HCT116 (cell line): ENCODE measurements around the gene PAX5. TPM values are rescaled to one million over a fixed set of nuclear protein-coding genes. Genes with fewer than 3 reads are reported as not detected.

ENCODE experiments used
- ATAC-seq: fragments of 200-7000 bp; cut with Tn5 transposase; 2 replicates; pipeline ENCODE4 v1.9.1; 2020; ENCODE audit warnings: mild to moderate bottlenecking, moderate library complexity
- BruUV-seq: library from RNA; stranded (reverse); fragments of 400-500 nt; replicated peaks from 2 replicates; lab custom pipeline; 2021; lab: Mats Ljungman, UMichigan
- CTCF ChIA-PET: fragments of 300-600 bp; sonication (Branson Sonifier 250); formaldehyde crosslinking; loops from one replicate; lab custom pipeline; 2021; ENCODE audit warnings: antibody characterized with exemption; lab: Charles Lee
- POLR2A ChIA-PET: fragments of 300-600, 350-600 bp; sonication (Branson Sonifier 250); formaldehyde crosslinking; loops from one replicate; lab custom pipeline; 2021; ENCODE audit warnings: antibody characterized with exemption; lab: Charles Lee
- RAD21 ChIA-PET, 2 experiments: fragments of 300-600 bp; sonication (Branson Sonifier 250); formaldehyde crosslinking; loops; one replicate each; lab custom pipeline; 2023; ENCODE audit warnings: low total read pairs in 2 of 2; ENCODE audit not compliant: uncharacterized antibody in 2 of 2, unreplicated experiment in 2 of 2, low non-redundant PET in 1 of 2; lab: Charles Lee
- DNase-seq: peaks from one replicate; pipeline ENCODE4 v3.0.0-alpha.2; 2010; ENCODE audit warnings: low read depth, low spot score
- H2AFZ ChIP-seq: fragments of 200-600 bp; shearing (Covaris generic), sonication (generic); 2 replicates; pipeline ENCODE4 v1.6.1; 2017; ENCODE audit warnings: low read depth, mixed run types, mixed read lengths, antibody characterized with exemption, low read length; ENCODE audit not compliant: poor library complexity, severe bottlenecking
- H3K27ac ChIP-seq: 2 replicates; pipeline ENCODE4 v1.5.1; 2012; ENCODE audit warnings: low read depth, low read length
- H3K27me3 ChIP-seq: fragments of 200-600 bp; sonication (generic); 2 replicates; pipeline ENCODE4 v1.6.1; 2016; ENCODE audit warnings: mixed run types, low read length, mixed read lengths; ENCODE audit not compliant: insufficient read depth
- H3K36me3 ChIP-seq, 2 experiments: fragments of 200-500 bp in 1 of 2; fragments of 200-600 bp in 1 of 2; sonication (Bioruptor generic) in 1 of 2; sonication (generic) in 1 of 2; 2 replicates each; pipeline versions ENCODE4 v1.5.1 to v1.6.1; 2014 to 2016; ENCODE audit warnings: low read length in 2 of 2, inconsistent platforms in 1 of 2, mixed read lengths in 1 of 2, mixed run types in 1 of 2; ENCODE audit not compliant: insufficient read depth in 2 of 2, control insufficient read depth in 1 of 2
- H3K4me1 ChIP-seq, 2 experiments: fragments of 200-600 bp in 1 of 2; sonication (generic) in 1 of 2; 2 replicates each; pipeline versions ENCODE4 v1.5.1 to v1.6.1; 2012 to 2017; ENCODE audit warnings: low read length in 2 of 2, inconsistent platforms in 1 of 2, mild to moderate bottlenecking in 1 of 2, mixed read lengths in 1 of 2, mixed run types in 1 of 2, moderate library complexity in 1 of 2; ENCODE audit not compliant: insufficient read depth in 2 of 2, control insufficient read depth in 1 of 2
- H3K4me2 ChIP-seq: fragments of 200-600 bp; sonication (generic); 2 replicates; pipeline ENCODE4 v1.6.1; 2017; ENCODE audit warnings: mixed run types, low read length, mixed read lengths
- H3K4me3 ChIP-seq, 2 experiments: fragments of 200-600 bp in 1 of 2; sonication (generic) in 1 of 2; replicated peaks in 1 of 2; 2 replicates each; pipeline ENCODE4 v1.5.1; 2011 to 2016; ENCODE audit warnings: low read length in 2 of 2, control low read depth in 1 of 2, low read depth in 1 of 2, mild to moderate bottlenecking in 1 of 2, mixed read lengths in 1 of 2, mixed run types in 1 of 2
- H3K79me2 ChIP-seq: fragments of 200-600 bp; sonication (generic); 2 replicates; pipeline ENCODE4 v1.6.1; 2017; ENCODE audit warnings: mild to moderate bottlenecking, mixed run types, low read length, moderate library complexity, mixed read lengths; ENCODE audit not compliant: insufficient read depth
- H3K9ac ChIP-seq: fragments of 200-600 bp; sonication (generic); 2 replicates; pipeline ENCODE4 v1.6.1; 2016; ENCODE audit warnings: low read length, mixed read lengths
- H3K9me2 ChIP-seq: fragments of 200-600 bp; sonication (generic), shearing (Covaris generic); 2 replicates; pipeline ENCODE4 v1.6.1; 2017; ENCODE audit warnings: mixed run types, mild to moderate bottlenecking, moderate library complexity; ENCODE audit not compliant: insufficient read depth
- H3K9me3 ChIP-seq, 2 experiments: fragments of 200-500 bp in 1 of 2; fragments of 200-600 bp in 1 of 2; sonication (Bioruptor generic) in 1 of 2; sonication (generic) in 1 of 2; 2 replicates each; pipeline ENCODE4 v1.6.1; 2014 to 2017; ENCODE audit warnings: low read length in 2 of 2, mixed read lengths in 2 of 2, inconsistent platforms in 1 of 2, low read depth in 1 of 2, mild to moderate bottlenecking in 1 of 2, mixed run types in 1 of 2, moderate library complexity in 1 of 2; ENCODE audit not compliant: control insufficient read depth in 1 of 2, insufficient read depth in 1 of 2
- H4K20me1 ChIP-seq: fragments of 200-600 bp; sonication (generic), shearing (Covaris generic); 2 replicates; pipeline ENCODE4 v1.6.1; 2017; ENCODE audit warnings: mixed run types, mild to moderate bottlenecking, moderate library complexity; ENCODE audit not compliant: insufficient read depth
- CBX3 ChIP-seq: IDR thresholded peaks from 2 replicates; pipeline ENCODE4 v1.6.1; 2012; ENCODE audit warnings: low read depth
- CEBPB ChIP-seq: IDR thresholded peaks from 2 replicates; pipeline ENCODE4 v1.6.1; 2012; ENCODE audit warnings: low read depth
- EGR1 ChIP-seq: IDR thresholded peaks from 2 replicates; pipeline ENCODE4 v1.6.1; 2012; ENCODE audit warnings: low read depth
- ELF1 ChIP-seq: IDR thresholded peaks from 2 replicates; pipeline ENCODE4 v1.6.1; 2012; ENCODE audit warnings: low read depth, borderline replicate concordance
- EZH2 ChIP-seq: fragments of 200-600 bp; sonication (generic); IDR thresholded peaks from 2 replicates; pipeline ENCODE4 v1.6.1; 2017; ENCODE audit warnings: antibody characterized with exemption, mixed run types
- FOSL1 ChIP-seq: IDR thresholded peaks from 2 replicates; pipeline ENCODE4 v1.6.1; 2012; ENCODE audit warnings: low read depth
- POLR2A ChIP-seq: IDR thresholded peaks from 2 replicates; pipeline ENCODE4 v1.7.0; 2011; ENCODE audit warnings: borderline replicate concordance; ENCODE audit not compliant: insufficient read depth, insufficient read length; ENCODE audit errors: extremely low read depth
- POLR2AphosphoS5 ChIP-seq: IDR thresholded peaks from 2 replicates; pipeline ENCODE4 v1.6.1; 2011; ENCODE audit warnings: mild to moderate bottlenecking, low read depth, low read length, moderate library complexity
- SP1 ChIP-seq: IDR thresholded peaks from 2 replicates; pipeline ENCODE4 v1.6.1; 2012; ENCODE audit warnings: low read depth
- TCF7L2 ChIP-seq: IDR thresholded peaks from 2 replicates; pipeline ENCODE4 v1.7.0; 2011; ENCODE audit warnings: borderline replicate concordance, inconsistent platforms; ENCODE audit not compliant: insufficient read depth, insufficient read length; ENCODE audit errors: extremely low read depth
- YY1 ChIP-seq: IDR thresholded peaks from 2 replicates; pipeline ENCODE4 v1.6.1; 2011; ENCODE audit warnings: low read length, low read depth, moderate library complexity, mild to moderate bottlenecking; ENCODE audit not compliant: insufficient replicate concordance; ENCODE audit errors: extremely low read depth
- ZNF274 ChIP-seq: fragments of 200-500 bp; sonication (Bioruptor generic); IDR thresholded peaks from 2 replicates; pipeline ENCODE4 v1.6.1; 2014; ENCODE audit warnings: mild to moderate bottlenecking, low read depth, low read length, inconsistent platforms
- intact Hi-C: fragments of 100-400 bp; cut with micrococcal nuclease; formaldehyde crosslinking; loops from 2 replicates; pipeline ENCODE4 v1.10.0; 2022
- total RNA-seq: library from RNA; stranded (reverse); gene quantifications from one replicate; pipeline ENCODE4 v1.2.1, GENCODE V29; 2021; ENCODE audit not compliant: unreplicated experiment
- TF ChIP-seq, protein P1 (sequence below), 3 experiments: fragments of 200-600 bp in 1 of 3; sonication (generic) in 1 of 3; IDR thresholded peaks in 2 of 3; conservative IDR thresholded peaks in 1 of 3; 2 replicates each; pipeline ENCODE4 v1.5.1; 2012 to 2017; ENCODE audit warnings: low read depth in 2 of 3, low read length in 2 of 3, antibody characterized with exemption in 1 of 3, borderline replicate concordance in 1 of 3, control low read depth in 1 of 3, mild to moderate bottlenecking in 1 of 3, mixed read lengths in 1 of 3, mixed run types in 1 of 3, moderate library complexity in 1 of 3; ENCODE audit not compliant: insufficient read depth in 1 of 3
- TF ChIP-seq, protein P2 (sequence below): IDR thresholded peaks from 2 replicates; pipeline ENCODE4 v1.6.1; 2012; ENCODE audit warnings: low read depth

Gene PAX5
- total RNA-seq, 1 experiment from 2014 or later, result 0.17 TPM

DNA sequence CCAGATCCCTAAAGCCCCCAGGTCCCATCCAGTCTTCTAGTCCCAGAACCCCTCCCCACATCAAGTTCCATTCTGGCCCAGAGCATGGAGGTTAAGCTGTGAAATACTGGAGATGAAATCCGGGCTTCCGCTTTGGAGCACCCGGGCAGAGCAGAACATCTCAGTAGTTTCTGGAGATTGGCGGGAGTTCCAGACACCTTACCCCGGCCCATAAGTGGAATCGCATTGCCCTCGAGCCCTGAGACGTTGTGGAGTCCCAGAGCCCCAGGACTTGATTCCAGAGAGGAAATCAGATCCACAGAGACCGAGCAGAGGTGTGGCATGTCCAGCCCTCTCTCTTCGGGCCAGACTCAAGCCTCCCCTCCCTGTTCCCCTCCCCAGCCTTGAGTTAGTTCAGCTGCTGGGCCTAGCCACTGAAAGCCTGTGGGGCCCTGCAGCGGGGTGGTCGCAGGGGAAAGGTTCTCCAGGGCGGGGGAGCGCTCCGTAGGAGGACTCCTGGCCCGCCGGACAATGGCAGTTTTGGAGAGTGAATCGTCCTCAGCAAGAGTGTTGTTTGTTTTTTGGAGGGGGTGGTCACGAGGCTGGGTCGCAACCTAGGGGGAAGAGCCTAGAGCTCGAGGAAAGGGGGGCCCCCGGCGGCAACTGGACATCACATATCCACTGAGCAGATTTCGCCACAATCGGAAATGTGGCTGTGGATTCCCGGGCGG lies 1.0 kb upstream of the PAX5 start:
- RAD21 ChIA-PET, result no interaction called here
- no TSS peak for BruUV-seq
- Histone ChIP-seq H3K9me2 (no peaks in the 10 kb centered on the region), H3K36me3 (no peaks in the 10 kb centered on the region), H3K4me1 (no peaks in the 10 kb centered on the region), H4K20me1 (no peaks in the 10 kb centered on the region), H3K27me3 (peaks cover 15% of the 10 kb centered on the region; the same call in 1 of the 2 replicates), H3K9me3 (no peaks in the 10 kb centered on the region), H2AFZ (no peak overlapping the region), H3K27ac (no peak overlapping the region), H3K4me3 (no peak overlapping the region), H3K79me2 (no peaks in the 10 kb centered on the region), H3K4me2 (no peak overlapping the region), H3K9ac (no peak overlapping the region)
- TF ChIP-seq EZH2, result no peak
- TF ChIP-seq CEBPB, result no peak
- no peak for TF ChIP-seq EGR1
- TF ChIP-seq, protein P1, sequence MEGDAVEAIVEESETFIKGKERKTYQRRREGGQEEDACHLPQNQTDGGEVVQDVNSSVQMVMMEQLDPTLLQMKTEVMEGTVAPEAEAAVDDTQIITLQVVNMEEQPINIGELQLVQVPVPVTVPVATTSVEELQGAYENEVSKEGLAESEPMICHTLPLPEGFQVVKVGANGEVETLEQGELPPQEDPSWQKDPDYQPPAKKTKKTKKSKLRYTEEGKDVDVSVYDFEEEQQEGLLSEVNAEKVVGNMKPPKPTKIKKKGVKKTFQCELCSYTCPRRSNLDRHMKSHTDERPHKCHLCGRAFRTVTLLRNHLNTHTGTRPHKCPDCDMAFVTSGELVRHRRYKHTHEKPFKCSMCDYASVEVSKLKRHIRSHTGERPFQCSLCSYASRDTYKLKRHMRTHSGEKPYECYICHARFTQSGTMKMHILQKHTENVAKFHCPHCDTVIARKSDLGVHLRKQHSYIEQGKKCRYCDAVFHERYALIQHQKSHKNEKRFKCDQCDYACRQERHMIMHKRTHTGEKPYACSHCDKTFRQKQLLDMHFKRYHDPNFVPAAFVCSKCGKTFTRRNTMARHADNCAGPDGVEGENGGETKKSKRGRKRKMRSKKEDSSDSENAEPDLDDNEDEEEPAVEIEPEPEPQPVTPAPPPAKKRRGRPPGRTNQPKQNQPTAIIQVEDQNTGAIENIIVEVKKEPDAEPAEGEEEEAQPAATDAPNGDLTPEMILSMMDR (IDR thresholded peaks at IDR 0.05 in 2 of 3, conservative IDR thresholded peaks at IDR 0.05 in 1 of 3; ENCODE audit: borderline replicate concordance in 1 of 3, insufficient read depth in 1 of 3, low read depth in 2 of 3, low read length in 2 of 3), result no peak; a peak in 2 of 6 replicates
- no peak for TF ChIP-seq POLR2A
- no peak for TF ChIP-seq TCF7L2
- no peak for TF ChIP-seq CBX3
- no peak for TF ChIP-seq POLR2AphosphoS5
- no peak for TF ChIP-seq FOSL1
- TF ChIP-seq, protein P2, sequence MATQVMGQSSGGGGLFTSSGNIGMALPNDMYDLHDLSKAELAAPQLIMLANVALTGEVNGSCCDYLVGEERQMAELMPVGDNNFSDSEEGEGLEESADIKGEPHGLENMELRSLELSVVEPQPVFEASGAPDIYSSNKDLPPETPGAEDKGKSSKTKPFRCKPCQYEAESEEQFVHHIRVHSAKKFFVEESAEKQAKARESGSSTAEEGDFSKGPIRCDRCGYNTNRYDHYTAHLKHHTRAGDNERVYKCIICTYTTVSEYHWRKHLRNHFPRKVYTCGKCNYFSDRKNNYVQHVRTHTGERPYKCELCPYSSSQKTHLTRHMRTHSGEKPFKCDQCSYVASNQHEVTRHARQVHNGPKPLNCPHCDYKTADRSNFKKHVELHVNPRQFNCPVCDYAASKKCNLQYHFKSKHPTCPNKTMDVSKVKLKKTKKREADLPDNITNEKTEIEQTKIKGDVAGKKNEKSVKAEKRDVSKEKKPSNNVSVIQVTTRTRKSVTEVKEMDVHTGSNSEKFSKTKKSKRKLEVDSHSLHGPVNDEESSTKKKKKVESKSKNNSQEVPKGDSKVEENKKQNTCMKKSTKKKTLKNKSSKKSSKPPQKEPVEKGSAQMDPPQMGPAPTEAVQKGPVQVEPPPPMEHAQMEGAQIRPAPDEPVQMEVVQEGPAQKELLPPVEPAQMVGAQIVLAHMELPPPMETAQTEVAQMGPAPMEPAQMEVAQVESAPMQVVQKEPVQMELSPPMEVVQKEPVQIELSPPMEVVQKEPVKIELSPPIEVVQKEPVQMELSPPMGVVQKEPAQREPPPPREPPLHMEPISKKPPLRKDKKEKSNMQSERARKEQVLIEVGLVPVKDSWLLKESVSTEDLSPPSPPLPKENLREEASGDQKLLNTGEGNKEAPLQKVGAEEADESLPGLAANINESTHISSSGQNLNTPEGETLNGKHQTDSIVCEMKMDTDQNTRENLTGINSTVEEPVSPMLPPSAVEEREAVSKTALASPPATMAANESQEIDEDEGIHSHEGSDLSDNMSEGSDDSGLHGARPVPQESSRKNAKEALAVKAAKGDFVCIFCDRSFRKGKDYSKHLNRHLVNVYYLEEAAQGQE, result no peak
- TF ChIP-seq ELF1, result no peak
- no peak for TF ChIP-seq SP1
- TF ChIP-seq YY1, result no peak
- no peak for TF ChIP-seq ZNF274
- DNase-seq, result no peak
- intact Hi-C loops, result no loop called here
- no peak for ATAC-seq
- POLR2A ChIA-PET, result no interaction called here
- CTCF ChIA-PET, result no interaction called here
